GM12874 (cell line): ENCODE data around the gene KIF26A.

Experiments
- TF ChIP-seq, protein P1 (sequence below): IDR thresholded peaks from 2 replicates; pipeline ENCODE4 v1.5.1; 2011; ENCODE audit warnings: low read depth, mild to moderate bottlenecking, control low read depth, low read length, moderate library complexity; ENCODE audit not compliant: insufficient read depth

Gene KIF26A

DNA sequence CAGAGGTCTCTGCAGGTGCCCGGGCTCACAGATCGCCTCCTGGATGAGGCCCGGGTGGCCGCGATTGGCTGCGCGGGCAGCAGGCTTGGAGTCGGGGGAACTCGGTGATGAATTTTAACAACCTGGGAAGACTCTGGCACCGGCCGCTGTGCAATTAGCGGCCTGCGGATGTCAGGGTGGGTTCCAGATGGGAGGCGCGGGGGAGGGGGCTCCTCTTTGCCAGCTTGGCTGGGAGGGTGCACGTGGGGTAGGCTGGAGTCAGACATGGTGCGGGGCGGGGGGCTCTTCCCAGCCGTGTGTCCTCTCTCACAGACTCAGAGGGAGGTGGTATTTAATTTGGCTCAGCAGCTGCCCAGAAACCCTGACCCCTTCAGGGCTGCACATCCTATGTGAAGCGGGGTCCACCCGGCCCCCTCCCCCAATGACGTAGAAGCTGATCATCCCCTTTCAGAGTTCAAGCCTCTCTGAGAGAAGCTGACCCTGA lies 81.4 kb downstream of the KIF26A start:
- TF ChIP-seq, protein P1, sequence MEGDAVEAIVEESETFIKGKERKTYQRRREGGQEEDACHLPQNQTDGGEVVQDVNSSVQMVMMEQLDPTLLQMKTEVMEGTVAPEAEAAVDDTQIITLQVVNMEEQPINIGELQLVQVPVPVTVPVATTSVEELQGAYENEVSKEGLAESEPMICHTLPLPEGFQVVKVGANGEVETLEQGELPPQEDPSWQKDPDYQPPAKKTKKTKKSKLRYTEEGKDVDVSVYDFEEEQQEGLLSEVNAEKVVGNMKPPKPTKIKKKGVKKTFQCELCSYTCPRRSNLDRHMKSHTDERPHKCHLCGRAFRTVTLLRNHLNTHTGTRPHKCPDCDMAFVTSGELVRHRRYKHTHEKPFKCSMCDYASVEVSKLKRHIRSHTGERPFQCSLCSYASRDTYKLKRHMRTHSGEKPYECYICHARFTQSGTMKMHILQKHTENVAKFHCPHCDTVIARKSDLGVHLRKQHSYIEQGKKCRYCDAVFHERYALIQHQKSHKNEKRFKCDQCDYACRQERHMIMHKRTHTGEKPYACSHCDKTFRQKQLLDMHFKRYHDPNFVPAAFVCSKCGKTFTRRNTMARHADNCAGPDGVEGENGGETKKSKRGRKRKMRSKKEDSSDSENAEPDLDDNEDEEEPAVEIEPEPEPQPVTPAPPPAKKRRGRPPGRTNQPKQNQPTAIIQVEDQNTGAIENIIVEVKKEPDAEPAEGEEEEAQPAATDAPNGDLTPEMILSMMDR: no peak

DNA sequence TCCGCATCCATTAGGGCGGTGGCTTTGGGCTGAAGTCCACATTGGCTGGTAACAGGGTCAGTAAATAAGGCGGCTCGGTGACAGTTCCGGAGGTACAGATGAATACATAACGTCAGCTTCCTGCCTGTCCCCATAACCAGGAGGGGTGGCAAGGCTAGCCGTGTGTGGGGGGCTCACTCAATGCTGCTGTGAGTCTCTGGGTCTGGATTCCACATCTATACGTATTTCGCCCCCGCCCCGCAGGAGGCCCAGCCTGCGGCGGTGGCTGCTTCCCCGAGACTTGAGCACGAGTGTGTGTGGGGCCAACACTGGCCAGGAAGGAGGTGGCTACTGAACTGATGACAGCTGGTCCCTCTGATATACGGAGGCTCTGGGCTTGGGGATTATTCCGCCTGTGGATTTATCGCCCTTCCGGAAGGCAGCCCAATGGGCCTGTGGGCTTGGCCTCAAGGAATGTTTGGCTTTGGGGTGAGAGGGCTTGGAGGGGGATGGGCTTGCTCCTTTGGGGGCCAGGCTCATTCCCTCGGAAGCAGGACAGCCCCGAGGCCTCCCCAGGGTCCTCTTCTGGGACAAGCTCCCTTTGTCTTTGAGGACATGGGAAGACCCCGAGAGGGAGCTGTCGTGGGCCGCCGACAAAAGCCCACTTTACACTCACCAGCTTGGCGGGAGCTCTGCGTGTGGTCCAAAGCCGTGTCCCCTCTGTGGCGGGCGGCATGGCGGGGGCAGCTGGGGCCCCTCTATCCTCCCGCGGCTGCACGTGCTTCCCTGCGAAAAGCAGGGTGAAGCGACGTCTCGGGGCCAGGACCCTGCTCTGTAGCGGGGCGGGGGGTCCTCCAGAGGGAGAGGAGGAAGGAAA lies 82.1 kb downstream of the KIF26A start:
- TF ChIP-seq, protein P1: no peak

DNA sequence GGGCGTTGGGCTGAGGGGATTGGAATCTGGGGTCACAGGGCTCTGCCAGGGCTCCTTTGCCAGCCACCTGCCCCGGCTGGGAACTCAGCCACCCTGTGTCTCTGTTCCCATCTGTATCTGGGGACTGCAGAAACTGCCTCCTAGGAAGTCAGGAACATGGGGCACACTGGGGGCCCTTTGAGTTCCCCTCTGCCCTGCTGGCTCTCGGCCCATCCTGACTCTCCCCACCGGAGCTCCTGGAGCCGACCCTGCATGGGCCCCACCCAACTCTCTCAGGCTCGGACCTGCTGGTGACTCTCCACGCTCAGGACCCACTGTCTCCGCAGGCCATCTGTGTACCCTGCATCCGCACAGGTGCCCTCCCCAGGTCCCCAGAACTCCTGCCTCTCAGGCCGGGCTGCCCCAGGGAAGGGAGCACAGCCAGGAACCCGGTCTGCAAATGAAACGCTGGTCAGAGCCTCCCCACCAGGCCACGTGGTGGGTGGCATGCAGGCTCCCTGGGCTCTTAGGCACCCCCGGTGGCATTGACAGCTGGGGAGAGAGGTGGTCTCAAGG lies 82.8 kb downstream of the KIF26A start:
- TF ChIP-seq, protein P1: no peak

DNA sequence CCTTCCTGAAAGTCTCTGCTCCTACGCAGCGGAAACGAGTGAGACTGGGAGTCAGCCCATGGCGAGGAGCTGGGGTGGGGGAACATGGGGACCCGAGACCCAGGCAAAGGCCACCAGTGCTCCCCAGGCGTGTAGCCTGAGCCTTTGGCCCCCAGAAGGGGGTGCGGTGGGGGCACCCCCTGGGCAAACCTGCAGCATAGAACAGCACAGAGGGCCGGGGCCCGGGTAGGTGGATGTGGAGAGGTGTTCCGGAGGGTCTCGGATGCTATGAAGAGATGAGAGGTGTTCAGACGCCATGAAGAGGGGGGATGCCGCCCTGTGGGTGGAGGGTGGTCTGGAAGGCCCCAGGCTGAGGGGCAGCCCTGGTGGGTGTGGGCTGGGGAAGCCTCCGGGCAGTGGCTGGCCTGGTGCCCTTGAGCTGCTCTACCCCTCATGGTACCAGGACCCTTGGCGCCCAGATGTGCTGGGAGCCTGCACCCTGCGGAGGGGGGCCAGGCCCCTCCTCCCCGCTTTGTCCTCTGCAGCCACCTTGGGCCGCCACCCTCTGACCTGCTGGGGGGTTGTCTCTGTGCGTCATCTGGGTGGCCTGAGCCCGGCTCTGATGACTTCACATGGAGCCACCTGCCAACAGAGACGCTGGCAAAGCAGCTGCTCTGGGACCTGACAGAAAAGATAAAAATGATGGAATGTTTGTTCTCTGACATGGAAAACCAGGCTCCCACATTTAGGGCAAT lies 83.4 kb downstream of the KIF26A start:
- TF ChIP-seq, protein P1: no peak

DNA sequence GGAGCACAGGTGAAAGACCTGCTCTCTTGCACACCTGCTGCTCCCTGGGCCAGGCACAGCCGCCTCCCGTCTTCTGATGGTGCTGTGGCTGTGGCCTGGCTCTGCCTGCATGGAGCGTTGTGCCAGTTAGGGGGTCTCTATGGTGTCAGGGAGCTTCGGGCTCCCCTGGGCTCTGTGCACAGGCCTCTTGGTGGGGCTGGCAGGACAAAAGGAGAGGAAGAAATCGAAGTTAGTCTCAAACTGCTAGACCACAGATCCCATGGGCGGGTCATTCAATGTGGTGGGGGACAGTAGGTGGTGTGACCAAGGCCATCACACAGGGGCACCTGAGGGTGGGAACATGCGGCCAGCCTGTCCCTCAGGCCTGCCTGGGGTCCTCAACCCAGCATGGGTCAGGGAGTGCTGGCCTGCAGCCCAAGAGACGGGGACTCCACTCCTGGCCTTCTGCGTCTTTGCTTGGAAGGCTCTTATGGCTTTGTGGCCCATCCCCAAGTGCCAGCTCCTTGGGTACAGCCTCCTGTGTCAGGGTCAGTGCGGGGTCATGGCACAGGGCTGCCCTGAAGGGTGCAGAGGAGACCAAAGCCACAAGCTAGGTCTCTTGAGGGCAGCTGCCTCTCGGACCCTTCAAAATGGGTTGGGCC lies 84.1 kb downstream of the KIF26A start:
- TF ChIP-seq, protein P1: no peak

DNA sequence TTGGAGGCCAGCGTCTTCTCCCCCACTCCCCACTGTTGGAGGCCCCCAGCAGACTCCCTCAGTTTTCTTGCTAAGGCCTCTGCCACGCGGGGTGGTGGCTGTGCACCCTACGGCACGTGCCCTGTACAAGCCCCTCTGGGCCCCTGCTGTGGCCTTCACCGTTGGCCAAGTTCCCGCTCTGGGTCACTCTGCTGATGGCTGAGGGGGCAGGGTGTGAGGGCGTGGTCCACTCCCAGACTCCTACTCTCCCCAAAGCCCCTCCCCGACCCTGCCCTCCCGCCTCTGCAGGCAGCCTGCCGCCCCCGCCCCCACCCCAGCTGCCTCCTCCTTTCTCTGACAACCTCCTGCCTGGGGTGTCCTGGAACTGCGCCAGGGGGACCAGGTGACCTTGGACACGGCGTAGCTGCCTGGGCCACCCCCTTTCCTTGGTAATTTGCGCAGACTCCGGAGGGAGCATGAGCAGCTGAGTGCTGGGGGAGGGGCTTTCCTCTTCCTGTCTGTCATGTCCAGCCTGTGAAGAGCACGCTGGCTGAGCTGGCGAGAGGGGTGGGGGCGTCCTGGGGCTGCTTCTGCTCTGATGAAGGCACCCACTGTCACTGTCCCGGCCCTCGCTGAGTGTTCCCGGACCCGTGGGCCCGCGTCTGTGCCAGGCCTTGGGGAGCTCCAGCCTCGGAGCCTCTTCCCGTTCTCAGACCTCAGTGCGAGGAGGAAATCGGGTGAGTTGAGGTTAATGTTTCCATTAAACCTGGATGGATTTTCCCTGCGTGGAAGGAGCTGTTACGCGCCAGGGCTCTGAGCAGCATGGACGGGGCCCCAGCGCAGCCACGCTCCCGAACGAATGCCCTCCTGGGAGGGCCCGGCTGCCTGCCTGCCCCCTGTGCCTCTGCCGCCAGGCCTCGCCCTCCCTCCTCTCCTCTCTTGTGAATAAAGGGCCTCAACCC lies 85.0 kb downstream of the KIF26A start:
- TF ChIP-seq, protein P1: no peak
